GM18909 (cell line): ENCODE measurements around the gene PERM1.

Experiments
- ATAC-seq: cut with Tn5 transposase; IDR thresholded peaks from one replicate; pipeline ENCODE4 v1.9.1; 2021; ENCODE audit warnings: mild to moderate bottlenecking; ENCODE audit not compliant: unreplicated experiment, poor library complexity

Gene PERM1

DNA sequence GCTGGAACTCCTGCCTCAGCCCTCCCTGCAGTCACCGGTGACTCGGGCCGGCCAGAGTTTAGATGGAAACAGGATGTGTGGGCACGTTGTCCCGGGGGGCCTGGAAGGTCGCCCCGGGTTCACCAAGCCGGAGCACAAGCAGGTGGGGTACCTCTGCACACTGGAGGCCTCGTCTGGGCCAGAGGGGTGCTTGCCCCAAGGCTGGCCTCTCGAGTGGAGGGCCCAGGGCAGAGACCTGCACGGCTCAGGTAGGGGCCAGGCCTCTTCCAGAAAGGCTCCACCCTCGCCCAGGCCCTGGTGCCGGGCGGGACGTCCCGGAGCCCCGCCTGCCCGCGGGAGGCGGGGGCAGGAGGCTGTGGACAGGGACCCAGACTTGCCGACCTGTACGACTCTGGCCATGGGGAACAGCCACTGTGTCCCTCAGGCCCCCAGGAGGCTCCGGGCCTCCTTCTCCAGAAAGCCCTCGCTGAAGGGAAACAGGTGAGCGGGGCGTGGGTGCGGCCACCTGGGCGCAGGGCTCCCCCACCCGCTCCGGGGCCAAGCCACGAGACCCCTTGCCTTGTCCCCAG, 15.7 kb downstream of the PERM1 start, which contains the start of gene PLEKHN1:
PLEKHN1 (plus strand) TSS at position 348 of the 569 bp plus-strand sequence; CDS start at position 398, 50 bp downstream.
- no peak for ATAC-seq

GRCh38 chr1:965526-966134, 16.3 kb downstream of the PERM1 start:
- no peak for ATAC-seq

DNA sequence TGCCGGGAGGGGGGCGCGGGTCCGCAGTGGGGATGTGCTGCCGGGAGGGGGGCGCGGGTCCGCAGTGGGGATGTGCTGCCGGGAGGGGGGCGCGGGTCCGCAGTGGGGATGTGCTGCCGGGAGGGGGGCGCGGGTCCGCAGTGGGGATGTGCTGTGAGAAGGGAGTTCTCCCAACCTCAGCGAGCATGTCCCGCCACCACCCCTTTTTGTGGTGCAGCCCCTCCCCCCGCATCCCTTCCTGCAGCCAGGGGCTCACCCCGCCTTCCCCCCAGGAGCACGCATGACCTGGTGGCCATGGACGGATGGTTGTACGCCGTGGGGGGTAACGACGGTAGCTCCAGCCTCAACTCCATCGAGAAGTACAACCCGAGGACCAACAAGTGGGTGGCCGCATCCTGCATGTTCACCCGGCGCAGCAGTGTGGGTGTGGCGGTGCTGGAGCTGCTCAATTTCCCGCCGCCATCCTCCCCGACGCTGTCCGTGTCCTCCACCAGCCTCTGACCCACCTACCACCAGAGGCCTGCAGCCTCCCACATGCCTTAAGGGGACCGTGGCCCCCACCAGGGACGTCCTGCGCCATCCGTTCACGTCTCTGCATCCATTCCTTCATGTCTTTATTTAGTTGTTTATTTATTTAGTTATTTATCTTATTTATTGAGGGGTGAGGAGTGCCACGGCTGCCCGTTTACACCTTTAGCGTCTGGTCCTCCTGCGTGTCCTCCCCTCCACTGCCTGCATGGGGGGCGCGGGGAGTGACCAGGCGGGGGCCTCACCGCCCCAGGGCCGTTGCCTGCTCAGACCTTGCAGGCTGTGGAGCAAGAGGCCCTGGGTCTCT, 17.0 kb downstream of the PERM1 start:
- no peak for ATAC-seq

- no peak for ATAC-seq
These were observed 18.0 kb downstream of the PERM1 start for GRCh38 chr1:963746-964525.

DNA sequence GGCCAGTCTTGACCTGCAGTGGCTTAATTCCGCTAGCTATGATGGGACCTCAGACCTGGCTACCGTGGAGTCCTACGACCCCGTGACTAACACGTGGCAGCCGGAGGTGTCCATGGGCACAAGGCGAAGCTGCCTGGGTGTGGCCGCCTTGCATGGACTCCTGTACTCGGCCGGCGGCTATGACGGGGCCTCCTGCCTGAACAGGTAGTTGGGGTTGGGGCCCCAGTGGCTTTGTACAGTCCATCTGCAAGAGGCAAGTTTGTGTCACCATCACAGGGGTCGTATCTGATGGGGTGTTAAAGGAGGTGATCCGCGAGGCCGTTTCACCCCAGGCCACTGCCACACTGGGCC, 18.6 kb downstream of the PERM1 start:
- no peak for ATAC-seq

DNA sequence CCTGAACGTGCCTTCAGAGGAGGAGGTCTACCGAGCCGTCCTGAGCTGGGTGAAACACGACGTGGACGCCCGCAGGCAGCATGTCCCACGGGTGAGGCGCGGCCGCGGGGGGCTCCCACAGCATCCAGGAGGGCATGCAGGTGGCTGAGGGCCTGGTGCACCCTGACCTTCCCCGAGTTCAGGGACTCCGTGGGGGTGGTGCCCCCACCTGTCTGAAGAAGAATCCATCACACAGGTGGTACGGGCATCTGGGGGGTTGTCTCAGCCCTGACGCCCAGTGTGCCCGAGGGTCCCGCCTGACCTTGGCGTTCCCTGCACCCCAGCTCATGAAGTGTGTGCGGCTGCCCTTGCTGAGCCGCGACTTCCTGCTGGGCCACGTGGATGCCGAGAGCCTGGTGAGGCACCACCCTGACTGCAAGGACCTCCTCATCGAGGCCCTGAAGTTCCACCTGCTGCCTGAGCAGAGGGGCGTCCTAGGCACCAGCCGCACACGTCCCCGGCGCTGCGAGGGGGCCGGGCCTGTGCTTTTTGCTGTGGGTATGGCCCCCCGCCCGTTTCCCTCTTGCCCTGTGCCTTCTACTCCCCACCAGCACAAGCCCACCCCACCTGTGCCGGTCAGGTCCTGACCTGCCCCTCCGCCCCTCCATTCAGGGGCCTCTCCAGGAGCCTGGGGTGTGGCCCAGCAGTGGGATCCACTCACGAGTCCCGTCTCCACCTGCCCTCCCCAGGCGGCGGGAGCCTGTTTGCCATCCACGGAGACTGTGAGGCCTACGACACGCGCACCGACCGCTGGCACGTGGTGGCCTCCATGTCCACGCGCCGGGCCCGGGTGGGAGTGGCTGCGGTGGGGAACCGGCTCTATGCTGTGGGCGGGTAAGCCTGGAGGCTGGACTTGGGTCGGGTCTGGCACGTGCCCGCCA, 19.3 kb downstream of the PERM1 start:
- ATAC-seq: no peak

DNA sequence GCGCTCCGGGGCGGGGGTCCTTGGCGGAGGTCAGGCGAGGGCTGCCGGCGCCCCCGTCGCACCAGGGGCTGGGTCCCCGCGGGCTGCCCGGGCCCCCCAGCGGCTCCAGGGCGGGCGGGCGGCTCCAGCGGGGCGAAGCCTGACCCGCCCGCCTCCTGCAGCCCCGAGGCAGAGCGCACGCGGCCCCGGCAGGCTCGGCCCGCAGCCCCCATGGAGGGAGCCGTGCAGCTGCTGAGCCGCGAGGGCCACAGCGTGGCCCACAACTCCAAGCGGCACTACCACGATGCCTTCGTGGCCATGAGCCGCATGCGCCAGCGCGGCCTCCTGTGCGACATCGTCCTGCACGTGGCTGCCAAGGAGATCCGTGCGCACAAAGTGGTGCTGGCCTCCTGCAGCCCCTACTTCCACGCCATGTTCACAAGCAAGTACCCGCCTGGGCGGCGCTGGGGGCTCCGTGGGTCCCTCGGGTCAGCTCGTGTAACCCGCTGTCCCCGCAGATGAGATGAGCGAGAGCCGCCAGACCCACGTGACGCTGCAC, 20.7 kb downstream of the PERM1 start:
- no peak for ATAC-seq

GRCh38 chr1:960363-961131, 21.3 kb downstream of the PERM1 start, which contains the start of gene KLHL17:
Gene KLHL17, plus strand, starts transcription at chr1:960584. Its CDS starts 110 bp downstream, at chr1:960694.
- ATAC-seq: peak; percentile 47

- ATAC-seq: no peak
These were observed 22.0 kb downstream of the PERM1 start for GRCh38 chr1:959731-960362.

DNA sequence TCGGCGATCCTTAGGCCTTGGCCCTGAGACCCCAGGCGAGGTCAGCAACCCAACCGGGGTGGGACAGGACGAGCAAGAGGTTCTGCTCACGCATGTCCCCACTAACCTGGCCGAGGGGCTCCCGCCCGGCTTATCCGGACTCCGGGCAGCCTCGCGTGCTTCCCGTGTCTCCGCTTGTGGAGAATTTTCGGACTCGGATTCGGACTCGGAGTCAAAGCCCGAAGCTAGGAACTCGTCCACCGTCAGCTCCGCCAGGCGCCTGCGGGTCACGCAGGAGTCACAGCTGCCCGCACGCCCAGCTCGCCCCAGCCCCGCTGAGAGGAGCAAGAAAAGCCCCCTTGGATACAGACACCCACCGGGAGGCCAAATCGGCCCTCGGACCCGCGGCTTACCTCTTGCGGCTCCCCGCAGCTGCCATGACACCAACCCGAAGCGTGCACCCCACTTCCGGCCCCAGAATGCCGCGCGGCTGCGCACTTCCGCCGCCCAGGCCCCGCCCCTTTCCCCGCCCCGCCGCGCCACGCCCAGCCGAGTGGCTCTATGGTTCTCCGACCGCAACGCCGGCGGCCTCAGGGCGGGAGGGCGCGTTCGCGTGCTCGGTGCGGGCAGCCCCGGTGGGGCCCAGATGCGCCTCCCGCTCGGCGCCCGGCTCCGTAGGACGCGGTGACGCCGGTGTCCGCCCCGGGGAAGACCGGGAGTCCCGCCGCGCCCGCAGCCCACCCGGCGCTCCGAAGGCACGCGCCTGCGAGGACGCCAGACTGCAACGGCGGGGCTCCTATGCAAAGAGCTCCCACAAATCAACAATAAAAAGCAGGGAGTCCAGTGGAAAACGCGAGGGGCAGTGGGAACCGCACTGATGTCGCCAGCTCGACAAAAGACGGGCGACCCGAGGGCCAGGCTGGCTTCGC, 22.8 kb downstream of the PERM1 start, which contains the start of gene NOC2L:
NOC2L (minus strand) TSS at position 434 of the 908 bp plus-strand sequence; CDS start at position 418, 16 bp downstream.
- ATAC-seq: peak; percentile 73

- no peak for ATAC-seq
These were observed 25.3 kb downstream of the PERM1 start for GRCh38 chr1:956636-957035.

DNA sequence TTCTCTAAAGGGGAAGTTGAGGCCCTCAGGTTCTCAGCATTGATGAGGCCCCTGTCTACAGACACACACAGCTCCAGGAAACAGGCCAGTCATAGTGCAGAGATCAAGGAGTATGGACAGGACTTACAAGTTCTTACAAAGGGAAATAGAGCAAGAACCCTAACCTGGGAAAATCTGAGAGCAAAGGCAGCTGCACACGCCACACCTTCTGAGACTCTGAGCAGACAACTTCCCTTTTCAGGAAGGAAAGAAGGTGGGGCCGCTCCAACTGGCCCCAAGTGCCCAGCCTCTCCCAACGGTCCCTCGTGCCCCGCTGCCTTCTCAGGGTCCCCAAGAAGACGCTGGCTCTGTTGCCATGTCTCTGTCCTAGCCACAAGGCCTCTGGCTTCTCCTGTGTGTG, 26.4 kb downstream of the PERM1 start:
- ATAC-seq: no peak

- no peak for ATAC-seq
These were observed 27.0 kb downstream of the PERM1 start for GRCh38 chr1:954927-955326.

DNA sequence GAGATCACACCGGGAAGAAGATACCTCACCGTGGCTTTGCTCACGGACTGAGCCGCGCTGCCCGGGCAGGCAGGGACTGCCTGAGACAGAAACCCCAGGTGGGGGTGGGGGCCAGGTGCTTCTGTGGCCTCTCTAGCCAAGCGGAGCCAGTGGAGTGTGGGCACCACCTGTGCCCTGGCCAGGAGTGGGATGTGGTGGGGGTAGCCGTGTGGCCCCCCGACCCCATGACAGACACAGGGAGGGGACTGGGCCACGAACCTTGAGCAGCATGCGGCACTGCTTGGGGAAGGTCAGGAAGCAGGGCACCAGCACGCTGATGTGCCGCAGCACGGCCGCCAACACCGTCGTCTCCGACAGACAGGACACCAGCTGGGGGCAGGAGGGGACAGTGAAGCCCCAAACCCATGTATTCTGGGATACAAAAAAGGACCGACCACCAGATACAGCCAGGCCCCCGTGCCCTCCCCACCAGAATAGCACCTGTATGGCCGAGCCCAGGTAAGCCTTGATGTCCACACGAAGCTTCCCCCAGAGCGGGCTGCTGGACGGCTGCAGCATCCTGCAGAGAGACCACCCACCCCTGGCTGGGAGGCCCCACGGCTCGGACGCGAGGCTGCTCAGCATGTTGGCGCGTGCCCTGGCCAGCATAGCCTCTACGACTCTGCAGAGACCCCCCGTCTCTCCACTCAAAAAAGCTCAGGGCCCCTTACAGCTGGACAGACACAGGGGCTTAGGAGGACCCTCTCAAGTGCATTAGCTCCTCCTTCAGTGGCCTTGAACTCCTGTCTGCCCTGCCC, 28.2 kb downstream of the PERM1 start:
- no peak for ATAC-seq

DNA sequence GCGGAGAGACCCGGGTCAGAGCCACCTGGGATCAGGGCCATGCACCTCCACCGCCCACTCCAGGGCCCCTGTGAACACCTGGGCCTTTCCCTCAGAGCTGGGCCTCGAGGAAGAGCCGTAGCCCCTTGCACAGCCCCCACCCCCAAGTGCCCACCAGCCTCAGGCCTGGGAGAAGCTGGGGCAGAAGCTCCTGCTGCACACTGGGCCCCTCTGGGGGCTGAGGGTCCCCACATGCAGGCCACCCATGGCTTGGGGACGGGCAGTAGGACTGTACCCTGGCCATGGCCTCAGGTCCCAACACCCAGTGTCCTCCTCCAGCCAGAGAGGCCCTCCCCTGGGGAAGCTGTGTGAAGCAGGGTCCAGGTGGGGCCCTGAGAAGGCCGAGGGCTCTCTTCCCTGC, 29.3 kb downstream of the PERM1 start:
- no peak for ATAC-seq

DNA sequence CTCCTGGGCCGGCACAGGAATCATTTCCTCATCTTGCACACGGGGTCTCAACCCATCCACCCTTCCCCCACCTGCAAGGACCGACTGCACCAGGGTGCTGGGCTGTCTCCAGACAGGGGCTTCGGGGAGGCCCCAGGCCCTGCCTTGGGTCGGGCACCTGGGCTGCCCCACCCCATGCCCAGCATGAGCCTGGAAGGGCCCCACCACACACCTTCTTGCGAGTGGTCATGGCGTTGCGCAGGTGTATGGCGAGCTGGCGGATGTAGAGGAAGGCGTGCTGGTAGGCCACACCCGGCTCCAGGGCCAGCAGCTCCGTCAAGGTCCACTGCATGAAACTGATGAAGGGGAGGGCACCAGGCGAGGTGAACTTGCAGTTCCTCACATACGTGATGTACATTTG, 29.7 kb downstream of the PERM1 start:
- no peak for ATAC-seq
